ENCODE measurements around the gene TUBB.
"Not testable (repeated sequence)": the region's sequence is repeated elsewhere in the genome, so short reads cannot be mapped to it uniquely, and the experiment has no call there.

TUBB gene

DNA sequence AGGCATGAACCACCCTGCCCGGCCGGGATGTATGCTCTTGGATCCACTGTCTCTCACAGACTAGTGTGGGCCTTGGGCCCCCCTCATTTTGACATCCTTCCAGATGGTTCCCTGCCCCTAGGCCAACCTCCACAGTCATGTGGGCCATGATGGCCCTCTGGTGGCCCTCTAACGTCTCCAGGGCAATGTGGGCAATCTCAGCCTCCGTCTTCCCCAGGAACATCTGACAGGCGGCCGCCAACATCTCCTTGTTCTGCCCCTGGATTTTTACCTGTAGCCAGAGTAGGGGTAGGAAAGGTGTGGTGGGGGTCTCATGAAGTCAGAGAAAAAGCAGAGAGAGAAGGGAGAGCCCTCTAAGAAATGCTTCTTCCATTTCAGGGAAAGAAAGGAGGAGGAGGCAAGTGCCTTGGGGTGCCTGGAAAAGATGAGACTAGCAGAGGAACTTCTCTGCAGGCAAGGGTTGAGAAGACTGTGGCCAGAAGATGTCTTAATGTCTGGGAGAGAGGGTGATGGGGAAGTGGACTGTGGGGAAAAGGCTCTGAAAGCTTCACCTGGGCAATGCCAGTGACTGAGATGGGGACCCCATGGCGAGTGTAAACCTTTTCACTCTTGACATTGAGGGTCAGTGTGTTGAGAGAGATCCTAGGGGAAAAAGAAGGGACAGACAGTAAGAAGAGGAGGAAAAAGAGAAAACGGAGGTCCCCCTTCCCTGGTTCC, 21.1 kb downstream of the TUBB start:
- DNase-seq (ENCODE audit: low spot score): no peak

DNA sequence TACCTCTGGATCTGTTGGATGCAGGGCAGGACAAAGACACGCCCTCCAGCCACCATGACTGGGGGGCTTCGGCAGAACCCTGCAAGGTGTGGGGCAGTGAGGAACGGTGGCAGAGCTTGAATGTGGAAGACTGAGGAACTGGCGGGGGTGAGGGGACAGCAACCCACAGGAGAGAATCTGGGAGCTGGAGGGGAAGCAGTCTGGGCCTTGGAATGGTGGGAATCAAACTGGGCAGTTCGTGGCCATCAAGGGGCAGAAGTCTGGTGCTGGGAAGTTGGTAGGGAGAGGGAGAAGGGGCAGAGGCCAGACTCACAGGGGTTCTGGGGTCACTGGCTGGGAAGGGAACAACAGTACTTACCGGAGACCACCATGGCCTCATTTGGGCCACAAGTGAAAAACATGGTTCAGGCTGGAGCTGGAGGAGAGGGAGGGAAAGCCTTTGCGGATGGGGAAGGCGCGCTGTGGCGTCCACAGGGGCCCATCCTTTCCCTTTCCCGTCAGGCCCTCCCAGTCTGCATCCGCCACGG, 21.7 kb downstream of the TUBB start:
- DNase-seq (ENCODE audit: low spot score): no peak

DNA sequence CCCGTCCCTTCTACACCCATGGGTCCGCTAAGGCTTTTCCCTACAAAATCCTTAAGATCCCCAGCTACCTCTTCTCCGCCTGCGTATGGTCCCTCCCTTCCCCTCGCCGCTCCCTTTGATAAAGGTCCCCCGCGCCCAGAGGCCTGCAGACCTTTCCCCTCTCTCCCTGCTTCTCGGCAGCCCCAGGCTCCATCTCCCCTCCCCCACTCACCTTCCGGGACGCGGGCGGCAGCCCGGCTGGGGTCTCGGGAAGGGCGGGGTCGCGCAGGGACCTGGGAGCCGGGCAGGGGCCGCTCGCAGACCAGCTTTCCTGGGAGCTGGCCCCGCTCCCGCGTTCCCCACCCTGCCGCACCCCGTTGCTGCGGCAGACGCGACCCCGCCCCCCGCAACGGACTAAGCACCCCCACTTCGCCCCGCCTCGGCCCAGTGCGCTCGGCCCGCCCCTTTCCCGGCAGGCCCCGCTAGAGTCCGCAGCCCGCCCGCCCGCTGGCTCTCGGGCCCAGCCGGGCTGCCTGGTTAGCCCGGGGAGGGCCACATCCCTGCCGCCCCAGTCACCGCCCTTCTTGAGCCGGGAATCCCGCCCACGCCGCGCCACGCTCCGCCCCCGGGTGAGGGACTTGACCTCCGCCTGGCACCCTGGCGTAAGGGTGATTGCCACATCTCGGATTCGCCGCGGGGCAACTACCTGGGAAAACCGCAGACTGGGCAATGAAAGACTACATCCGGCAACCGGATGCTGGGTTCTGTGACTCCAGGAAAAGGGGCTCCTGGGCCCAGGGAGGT, 22.4 kb downstream of the TUBB start, which contains the start of gene FLOT1:
FLOT1 (minus strand) TSS at position 372 of the 783 bp plus-strand sequence. CDS start 498 bp downstream, outside the sequence.
- DNase-seq (ENCODE audit: low spot score): peak; percentile 89

DNA sequence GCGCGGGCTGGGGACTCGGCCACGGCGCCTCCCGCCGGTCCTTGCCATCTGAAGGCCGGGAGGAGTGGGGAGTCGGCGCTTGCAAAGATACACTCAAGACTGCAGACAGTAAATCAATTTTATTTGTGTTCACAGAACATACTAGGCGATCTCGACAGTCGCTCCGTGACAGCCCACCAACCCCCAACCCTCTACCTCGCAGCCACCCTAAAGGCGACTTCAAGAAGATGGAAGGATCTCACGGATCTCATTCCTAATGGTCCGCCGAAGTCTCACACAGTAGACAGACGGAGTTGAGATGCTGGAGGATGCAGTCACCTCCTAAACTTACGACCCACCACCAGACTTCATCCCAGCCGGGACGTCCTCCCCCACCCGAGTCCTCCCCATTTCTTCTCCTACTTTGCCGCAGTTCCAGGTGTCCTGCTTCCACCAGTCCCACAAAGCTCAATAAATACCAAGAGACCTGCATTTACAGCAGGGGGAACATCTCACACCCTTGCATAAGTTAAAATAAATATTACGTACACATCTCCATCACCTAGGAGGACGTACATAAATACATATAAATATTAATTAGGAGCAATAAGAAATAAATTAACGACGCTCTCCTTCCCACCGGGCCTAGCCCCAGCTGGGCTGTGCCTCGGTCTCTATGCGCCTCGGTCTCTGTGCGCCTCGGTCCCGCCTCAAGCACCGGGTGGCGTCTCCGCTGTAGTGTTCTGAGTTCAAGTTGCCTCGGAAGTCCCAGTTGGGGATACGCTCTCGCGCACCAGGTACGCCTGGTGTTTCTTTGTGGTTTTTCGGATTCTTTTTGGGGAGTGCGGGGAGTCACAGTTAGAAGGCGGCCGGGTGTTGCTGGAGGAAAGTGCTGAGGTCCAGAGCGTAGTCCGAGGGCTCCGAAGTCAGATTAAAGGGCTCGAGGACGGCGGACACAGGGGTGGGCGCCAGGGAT, 23.2 kb downstream of the TUBB start:
- DNase-seq (ENCODE audit: low spot score): peak; percentile 46

DNA sequence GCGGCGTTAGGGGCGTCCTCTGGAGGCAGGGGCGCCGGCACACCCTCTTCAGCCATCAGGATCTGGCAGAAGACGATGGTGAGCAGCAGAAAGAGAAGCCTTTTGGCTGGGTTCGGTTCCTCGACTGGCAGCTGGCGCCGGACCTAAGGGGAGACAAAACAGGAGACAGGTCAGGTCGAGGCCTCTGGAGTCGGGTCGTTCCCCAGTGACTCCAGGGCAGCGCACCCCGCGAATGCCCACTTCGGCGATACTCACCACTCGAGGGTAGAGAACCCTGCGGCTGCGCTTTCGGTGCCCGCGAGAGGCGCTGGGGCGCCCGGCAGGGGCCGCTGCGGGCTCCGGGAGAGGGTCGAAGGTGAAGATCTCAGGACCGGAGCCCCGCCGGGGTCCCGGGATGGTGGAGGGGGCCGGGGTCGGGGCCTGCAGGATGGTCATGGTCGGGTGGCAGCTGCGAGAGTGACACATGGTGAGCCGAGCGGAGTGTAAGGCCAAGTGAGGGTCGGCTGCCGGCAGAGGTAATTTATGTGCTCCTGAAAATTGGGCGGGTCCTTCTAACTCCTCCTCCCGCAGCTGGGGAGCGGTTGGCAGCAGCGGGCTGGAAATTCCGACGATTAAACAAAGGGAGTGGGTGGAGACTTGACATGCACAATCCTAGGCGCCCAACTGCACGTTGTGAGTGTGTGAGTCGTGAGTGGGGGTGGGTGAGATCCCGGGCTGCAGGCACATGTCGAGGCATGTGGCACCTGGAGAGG, 24.1 kb downstream of the TUBB start, which contains the start of gene IER3:
IER3 (minus strand) TSS at position 494 of the 752 bp plus-strand sequence; CDS start at position 465, 29 bp downstream.
- DNase-seq (ENCODE audit: low spot score): peak; percentile 75

DNA sequence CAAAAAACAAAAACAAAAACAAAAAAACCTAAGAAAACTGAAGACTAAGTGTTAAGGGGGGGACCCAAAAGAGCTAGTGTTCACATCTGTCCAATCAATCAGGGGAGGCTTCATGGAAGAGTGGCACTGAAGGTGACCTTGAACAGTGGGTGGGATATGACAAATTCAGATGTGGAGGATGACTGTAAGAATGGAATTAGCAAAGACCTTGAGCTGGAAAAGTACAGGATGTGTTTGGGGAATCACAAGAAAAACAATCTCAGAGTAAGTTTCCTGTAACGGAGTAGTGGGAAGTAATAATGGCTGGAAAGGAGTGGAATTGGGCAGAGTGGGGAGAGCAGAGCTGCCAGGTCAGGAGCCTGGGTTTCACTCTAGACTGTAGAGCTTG, 27.1 kb downstream of the TUBB start:
- no peak for DNase-seq (ENCODE audit: low spot score)

DNA sequence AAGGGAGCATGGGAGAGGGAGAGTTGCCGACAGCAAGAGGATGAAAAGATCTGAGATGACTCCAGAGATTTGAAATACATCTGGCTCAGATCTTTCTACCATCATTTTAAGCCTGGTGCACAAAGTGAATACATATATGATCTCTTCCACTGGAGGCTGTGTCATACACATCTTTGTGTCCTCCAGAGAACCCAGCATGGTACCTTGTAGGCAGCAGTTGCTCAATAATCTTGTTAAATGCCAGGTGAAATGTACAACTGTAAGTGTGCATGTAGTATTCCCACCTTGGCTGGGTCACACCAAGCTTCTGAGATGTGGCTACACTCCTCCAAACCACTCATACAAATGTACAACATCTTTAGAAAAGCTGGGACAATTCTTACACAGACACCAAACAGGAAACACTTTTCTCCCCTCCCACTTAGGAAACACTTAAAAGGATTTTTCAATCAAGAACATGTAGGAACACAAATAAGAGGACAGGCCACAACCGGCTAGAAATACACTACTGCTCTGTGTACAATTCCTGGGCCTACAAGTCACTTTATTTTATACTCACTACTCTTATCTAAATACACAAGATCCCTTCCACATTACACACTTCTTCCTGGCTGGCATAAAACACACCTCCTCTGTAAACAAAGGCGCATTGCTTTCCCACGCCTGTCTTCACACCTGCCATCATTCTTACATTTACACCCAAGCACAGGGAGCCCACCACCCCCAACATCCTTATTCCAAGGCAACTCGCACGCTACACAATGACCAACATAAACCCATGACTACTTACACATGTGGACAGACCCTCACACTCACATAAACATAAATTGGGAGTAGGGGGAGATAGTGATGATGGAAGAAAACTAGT, 28.0 kb downstream of the TUBB start:
- no peak for DNase-seq (ENCODE audit: low spot score)

DNA sequence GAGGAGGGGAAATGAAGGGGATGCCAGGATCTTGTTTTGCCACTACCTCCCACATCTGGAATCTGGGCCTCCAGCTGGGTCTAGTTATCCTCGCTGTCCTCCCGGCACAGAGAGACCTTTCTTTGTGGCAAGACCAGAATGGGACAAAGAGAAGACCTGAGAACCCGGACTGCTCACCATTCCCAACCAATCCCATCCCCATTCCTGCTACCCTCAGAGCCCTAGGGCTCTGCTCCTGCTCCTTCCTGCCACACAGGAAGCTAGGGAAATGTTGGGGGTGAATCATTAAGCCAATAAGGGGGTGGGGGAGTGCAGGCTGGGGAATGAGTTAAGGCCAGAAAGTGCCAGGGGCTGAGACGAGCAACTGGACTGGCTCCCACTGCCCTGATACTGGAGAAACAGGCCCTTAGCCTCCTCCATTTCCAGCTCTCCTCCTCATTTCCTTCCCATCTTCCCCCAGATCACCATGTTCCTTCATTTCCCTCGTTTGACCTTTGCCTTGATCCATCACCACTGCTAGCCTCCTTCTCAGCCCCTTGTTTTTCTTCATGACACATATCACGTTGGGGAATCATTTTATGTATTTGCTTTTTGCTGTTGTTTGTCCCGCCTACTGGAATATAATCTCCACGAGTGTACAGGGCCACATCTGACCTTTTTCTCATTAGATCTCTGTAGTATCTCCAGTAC, 28.8 kb downstream of the TUBB start:
- no peak for DNase-seq (ENCODE audit: low spot score)

DNA sequence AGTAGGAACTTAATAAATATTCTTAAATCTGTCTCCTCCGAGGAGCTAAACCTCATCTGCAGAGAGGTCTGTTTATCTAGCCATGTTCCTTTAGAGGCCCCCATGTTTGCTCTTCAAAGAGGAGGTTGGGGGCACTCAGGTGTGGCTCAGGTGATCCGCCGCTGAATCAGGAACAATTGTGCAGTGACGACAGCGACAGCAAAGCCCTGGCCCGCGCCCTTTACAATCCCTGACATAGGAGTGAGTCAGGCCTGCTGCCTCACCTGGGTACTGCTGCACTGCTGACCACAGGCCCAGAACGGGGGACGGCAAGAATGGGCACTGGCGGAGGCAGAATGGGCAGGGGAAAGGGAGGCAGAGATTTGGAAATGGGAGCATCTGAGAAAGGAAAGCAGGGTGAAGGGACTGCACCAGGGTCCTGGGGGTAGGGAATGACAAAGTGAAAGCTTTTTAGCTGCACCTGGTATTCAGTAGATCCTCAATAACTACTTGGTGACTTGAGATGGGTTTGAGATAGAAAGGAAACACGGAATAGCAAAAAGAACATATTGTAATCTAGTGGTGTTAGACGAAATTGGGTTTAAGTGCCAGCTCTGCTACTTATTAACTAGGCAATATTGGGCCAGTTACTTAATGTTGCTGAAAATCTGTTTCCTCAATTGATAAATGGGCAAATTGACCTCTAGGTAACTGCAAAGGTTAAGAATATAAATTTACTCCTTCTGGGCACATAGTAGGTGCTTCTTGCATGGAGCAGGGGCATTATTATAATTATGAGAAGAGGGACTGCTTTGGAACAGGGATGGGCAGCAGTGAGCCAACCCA, 29.6 kb downstream of the TUBB start:
- DNase-seq (ENCODE audit: low spot score): no peak

DNA sequence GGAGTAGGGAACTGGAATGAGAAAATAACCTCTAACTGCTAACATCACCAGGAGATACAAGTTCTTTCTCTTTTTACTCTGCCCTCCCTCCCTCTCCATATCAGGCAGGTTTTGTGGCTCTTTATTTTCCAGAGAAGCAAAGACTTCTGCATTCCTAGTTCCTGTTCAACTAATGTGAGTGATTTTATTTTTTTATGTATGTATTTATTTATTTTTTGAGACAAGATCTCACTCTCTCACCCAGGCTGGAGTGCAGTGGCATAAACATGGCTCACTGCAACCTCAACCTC, 30.2 kb downstream of the TUBB start:
- no peak for DNase-seq (ENCODE audit: low spot score)

DNA sequence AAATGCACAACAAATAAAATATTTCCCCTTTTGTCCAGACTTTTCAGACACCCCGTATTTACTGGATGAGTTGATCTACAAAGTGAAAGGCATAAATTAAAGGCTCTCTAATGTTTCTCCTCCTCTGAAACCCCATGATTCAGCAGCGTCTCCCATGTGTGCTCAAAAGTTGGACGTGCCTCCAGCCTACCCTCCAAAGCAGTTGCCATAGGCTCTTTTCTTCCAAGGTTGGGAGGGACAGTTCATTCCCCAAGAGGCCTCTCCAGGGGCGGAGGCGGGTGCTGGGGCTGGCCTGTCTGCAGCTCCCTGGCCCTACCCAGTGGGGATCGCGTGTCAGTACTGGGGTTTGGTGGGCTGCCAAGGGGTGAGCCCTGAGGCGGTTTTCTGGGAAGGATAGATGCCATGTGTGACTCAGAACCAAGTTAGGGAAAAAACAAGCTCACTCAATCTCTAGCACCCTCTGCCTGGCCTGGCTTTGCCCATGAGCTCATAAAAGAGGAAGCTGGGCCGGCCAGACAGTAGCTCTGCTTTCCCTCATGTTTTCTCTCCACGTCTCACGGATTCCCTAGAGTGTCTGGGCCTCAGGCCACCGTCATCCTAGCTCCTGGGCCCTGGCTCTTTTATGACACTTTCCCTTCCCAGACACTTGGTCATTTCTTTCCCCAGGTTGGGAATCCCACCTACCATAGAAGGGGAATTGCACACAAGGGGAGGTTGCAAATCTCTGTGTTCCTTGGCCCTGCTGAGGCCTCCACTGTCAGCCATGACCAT, 32.2 kb downstream of the TUBB start:
- no peak for DNase-seq (ENCODE audit: low spot score)

DNA sequence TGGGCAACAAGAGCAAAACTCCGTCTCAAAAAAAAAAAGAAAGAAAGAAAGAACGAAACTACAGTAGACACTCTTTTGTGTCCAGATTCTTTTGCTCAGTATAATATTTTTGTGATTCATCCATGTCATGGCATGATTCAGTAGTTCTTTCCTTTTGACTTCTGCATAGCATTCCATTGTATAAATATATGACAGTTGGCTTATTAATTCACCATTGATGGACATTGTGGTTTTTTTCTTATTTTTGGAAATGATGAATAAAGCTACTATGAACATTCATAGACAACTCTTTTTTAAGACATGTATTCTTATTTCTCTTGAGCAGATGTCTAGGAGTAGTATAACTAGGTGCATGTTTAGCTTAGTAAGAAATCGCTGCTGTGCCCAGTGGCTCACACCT, 34.5 kb downstream of the TUBB start:
- DNase-seq (ENCODE audit: low spot score): no peak

DNA sequence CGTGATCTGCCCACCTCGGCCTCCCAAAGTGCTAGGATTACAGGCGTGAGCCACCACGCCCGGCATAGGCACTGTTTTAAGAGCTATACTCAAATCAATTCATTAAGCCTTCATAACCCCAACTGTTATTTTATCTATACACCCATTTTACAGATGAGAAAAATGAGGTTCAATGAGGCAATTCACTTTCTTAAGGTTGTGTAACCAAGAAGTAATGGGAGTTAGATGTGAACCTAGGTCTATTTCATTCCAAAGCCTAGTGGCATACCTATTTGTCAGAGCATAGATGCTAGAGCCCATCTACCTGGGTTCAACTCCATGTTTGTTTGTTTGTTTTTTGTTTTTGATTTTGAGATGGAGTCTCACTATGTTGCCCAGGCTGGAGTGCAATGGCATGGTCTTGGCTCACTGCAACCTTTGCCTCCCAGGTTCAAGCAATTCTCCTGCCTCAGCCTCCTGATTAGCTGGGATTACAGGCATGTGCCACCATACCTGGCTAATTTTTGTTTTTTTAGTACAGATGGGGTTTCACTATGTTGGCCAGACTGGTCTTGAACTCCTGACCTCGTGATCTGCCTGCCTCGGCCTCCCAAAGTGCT, 36.4 kb downstream of the TUBB start:
- not testable (repeated sequence) for DNase-seq (ENCODE audit: low spot score)

DNA sequence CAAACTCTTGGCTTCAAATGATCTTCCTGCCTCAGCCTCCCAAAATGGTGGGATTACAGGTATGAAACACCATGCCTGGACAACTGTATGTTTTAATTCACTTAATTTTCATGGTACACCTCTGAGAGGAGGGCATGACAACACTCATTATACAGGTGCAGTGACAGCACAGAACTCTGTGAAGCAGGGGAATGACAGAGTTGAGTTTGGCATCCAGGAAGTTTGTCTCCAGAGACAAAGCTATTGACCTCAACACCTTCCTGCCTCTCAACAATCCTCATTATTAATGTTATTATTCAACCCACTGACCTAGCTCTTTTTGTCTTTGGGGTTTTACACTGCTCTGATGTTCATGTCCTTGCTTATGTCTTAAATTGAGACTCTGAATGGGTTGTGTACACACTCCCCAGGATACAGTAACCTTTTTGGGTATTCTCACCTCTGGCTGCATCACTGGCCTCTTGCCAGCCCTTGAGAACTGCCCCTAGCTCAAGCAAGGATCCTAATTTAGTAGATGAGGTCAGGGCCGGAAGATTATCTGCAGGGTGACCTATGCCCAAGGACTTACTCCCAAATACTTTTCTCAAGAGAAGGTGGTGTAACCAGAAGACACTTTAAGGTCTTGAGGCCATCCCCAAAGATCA, 37.2 kb downstream of the TUBB start:
- DNase-seq (ENCODE audit: low spot score): no peak

DNA sequence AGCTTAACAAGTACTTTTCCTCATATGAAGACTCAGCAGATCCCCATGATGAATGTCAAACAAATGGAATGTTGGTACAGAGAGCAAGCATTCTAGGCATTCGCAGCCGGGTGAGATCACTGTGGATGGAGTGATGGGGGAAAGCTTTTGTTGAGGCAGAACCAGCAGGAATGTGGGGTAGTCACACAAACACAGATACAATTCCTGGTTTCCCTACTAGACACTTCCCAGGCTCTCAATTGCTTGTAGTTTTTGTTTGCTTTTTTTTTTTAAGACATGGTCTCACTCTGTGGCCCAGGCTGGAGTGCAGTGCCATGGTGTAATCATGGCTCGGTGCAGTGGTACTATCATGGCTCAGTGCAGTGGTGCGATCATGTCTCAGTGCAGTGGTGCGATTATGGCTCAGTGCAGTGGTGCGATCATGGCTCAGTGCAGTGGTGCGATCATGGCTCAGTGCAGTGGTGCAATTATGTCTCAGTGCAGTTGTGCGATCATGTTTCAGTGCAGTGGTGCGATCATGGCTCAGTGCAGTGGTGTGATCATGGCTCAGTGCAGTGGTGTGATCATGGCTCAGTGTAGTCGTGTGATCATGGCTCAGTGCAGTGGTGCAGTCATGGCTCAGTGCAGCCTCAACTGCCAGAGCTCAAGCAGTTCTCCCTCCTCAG, 39.6 kb downstream of the TUBB start:
- no peak for DNase-seq (ENCODE audit: low spot score)

DNA sequence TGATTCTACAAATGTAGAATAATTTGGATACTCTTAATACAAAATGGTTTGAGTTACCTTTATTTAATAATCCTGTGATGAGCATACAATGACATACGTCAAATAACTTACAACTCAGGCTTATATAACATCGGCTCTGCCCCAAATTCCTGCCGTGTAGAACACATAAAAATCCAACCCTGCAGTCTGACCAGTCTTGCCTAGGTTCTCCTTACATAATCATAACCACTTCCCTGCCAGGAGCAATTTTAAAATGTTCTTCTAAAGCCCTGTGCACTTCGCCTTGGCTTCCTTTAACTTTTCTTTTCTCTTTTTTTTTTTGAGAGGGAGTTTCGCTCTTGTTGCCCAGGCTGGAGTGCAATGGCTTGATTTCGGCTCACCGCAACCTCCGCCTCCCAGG, 40.4 kb downstream of the TUBB start:
- DNase-seq (ENCODE audit: low spot score): no peak
